ENCODE results near the gene FOXO6. TPM values are rescaled to one million over a fixed set of nuclear protein-coding genes. Genes with fewer than 3 reads are reported as not detected.

Gene FOXO6
- total RNA-seq, 1 donor from 2014 or later, result 0.55 TPM

- Mint-ChIP-seq H3K27ac (no peak overlapping the region), H3K4me1 (no peaks in the 10 kb centered on the region), H3K4me3 (no peak overlapping the region), H3K27me3 (peaks cover 8% of the 10 kb centered on the region), H3K9me3 (no peaks in the 10 kb centered on the region), H3K36me3 (ENCODE audit: low read depth) (no peaks in the 10 kb centered on the region)
- intact Hi-C loops (cut with micrococcal nuclease), result loop anchor here (1.0 kb wide), 1 partner anchor 94 kb away; no protein-coding TSS in a partner anchor
- POLR2A ChIA-PET, result no interaction called here
- no peak for DNase-seq
- ATAC-seq (ENCODE audit: low read depth), result no peak
- CTCF ChIA-PET, result interaction anchor here (2.5 kb wide), 1 partner anchor 94 kb away, joined by 23 read pairs; no protein-coding TSS in a partner anchor
- no peak for TF ChIP-seq CTCF (IDR thresholded peaks at IDR 0.05)
These were observed 38.0 kb upstream of the FOXO6 start for GRCh38 chr1:41323243-41323642.

- POLR2A ChIA-PET, result no interaction called here
- no peak for TF ChIP-seq CTCF (IDR thresholded peaks at IDR 0.05)
- CTCF ChIA-PET, result no interaction called here
- no peaks in the 10 kb centered on the region for H3K9me3 Mint-ChIP-seq
- no peak overlapping the region for H3K27ac Mint-ChIP-seq
- no peaks in the 10 kb centered on the region for H3K36me3 Mint-ChIP-seq (ENCODE audit: low read depth)
- no peak for ATAC-seq (ENCODE audit: low read depth)
- no peaks in the 10 kb centered on the region for H3K4me1 Mint-ChIP-seq
- intact Hi-C loops (cut with micrococcal nuclease), result no loop called here
- H3K27me3 Mint-ChIP-seq, result peaks cover 4% of the 10 kb centered on the region
- no peak overlapping the region for H3K4me3 Mint-ChIP-seq
- DNase-seq, result no peak
These were observed 35.4 kb upstream of the FOXO6 start for GRCh38 chr1:41325801-41326200.

GRCh38 chr1:41327383-41327999 is 33.7 kb upstream of the FOXO6 start:
- CTCF ChIA-PET, result no interaction called here
- no peak for TF ChIP-seq CTCF (IDR thresholded peaks at IDR 0.05)
- ATAC-seq (ENCODE audit: low read depth) (no peak), DNase-seq (no peak)
- POLR2A ChIA-PET, result no interaction called here
- Mint-ChIP-seq H3K36me3 (ENCODE audit: low read depth) (no peaks in the 10 kb centered on the region), H3K27ac (no peak overlapping the region), H3K27me3 (no peaks in the 10 kb centered on the region), H3K4me1 (no peaks in the 10 kb centered on the region), H3K4me3 (no peak overlapping the region), H3K9me3 (no peaks in the 10 kb centered on the region)
- intact Hi-C loops (cut with micrococcal nuclease), result no loop called here

- H3K27ac Mint-ChIP-seq, result no peak overlapping the region
- ChIA-PET CTCF (no interaction called here), POLR2A (no interaction called here)
- no peak for ATAC-seq (ENCODE audit: low read depth)
- H3K4me3 Mint-ChIP-seq, result no peak overlapping the region
- TF ChIP-seq CTCF (IDR thresholded peaks at IDR 0.05), result no peak
- H3K4me1 Mint-ChIP-seq, result no peaks in the 10 kb centered on the region
- no peaks in the 10 kb centered on the region for H3K36me3 Mint-ChIP-seq (ENCODE audit: low read depth)
- DNase-seq, result no peak
- peaks cover 2% of the 10 kb centered on the region for H3K9me3 Mint-ChIP-seq
- intact Hi-C loops (cut with micrococcal nuclease), result no loop called here
- H3K27me3 Mint-ChIP-seq, result no peaks in the 10 kb centered on the region
These were observed 33.1 kb upstream of the FOXO6 start for GRCh38 chr1:41328001-41328615.

- H3K4me3 Mint-ChIP-seq, result no peak overlapping the region
- H3K9me3 Mint-ChIP-seq, result peaks cover 5% of the 10 kb centered on the region
- H3K27ac Mint-ChIP-seq, result no peak overlapping the region
- POLR2A ChIA-PET, result no interaction called here
- intact Hi-C loops (cut with micrococcal nuclease), result no loop called here
- TF ChIP-seq CTCF (IDR thresholded peaks at IDR 0.05), result no peak
- no peaks in the 10 kb centered on the region for H3K4me1 Mint-ChIP-seq
- ATAC-seq (ENCODE audit: low read depth) (no peak), DNase-seq (no peak)
- no peaks in the 10 kb centered on the region for H3K27me3 Mint-ChIP-seq
- CTCF ChIA-PET, result no interaction called here
- H3K36me3 Mint-ChIP-seq (ENCODE audit: low read depth), result no peaks in the 10 kb centered on the region
These were observed 32.2 kb upstream of the FOXO6 start for GRCh38 chr1:41328780-41329640.

Data from activated B cell treated with CpG ODN at 0.5 μM for 24 hours (primary cell).